Endodermal cell (in vitro differentiated cells): Measurements from ENCODE around the gene SELENOM. TPM values are rescaled to one million over a fixed set of nuclear protein-coding genes. Genes with fewer than 3 reads are reported as not detected.

ENCODE experiments used
- DNase-seq: peaks from one replicate; pipeline ENCODE4 v3.0.0-alpha.2; 2017
- H3K27ac ChIP-seq: 2 replicates; pipeline ENCODE4 v1.5.1; 2013; ENCODE audit warnings: mild to moderate bottlenecking, low read depth, low read length, moderate library complexity
- H3K27me3 ChIP-seq: 2 replicates; pipeline ENCODE4 v1.6.1; 2013; ENCODE audit warnings: mild to moderate bottlenecking, low read length, moderate library complexity; ENCODE audit not compliant: insufficient read depth, control insufficient read depth, poor library complexity, severe bottlenecking
- H3K36me3 ChIP-seq: 2 replicates; pipeline ENCODE4 v1.7.0; 2013; ENCODE audit warnings: mild to moderate bottlenecking, low read length, moderate library complexity; ENCODE audit not compliant: control insufficient read depth, insufficient read depth
- H3K4me1 ChIP-seq: one replicate; pipeline ENCODE4 v1.7.0; 2013; ENCODE audit warnings: low read length; ENCODE audit not compliant: control insufficient read depth, insufficient read depth
- H3K4me3 ChIP-seq: 2 replicates; pipeline ENCODE4 v1.5.1; 2013; ENCODE audit warnings: mild to moderate bottlenecking, low read length, moderate library complexity
- H3K9ac ChIP-seq: 2 replicates; pipeline ENCODE4 v1.6.1; 2013; ENCODE audit warnings: mild to moderate bottlenecking, low read length, moderate library complexity; ENCODE audit not compliant: poor library complexity, severe bottlenecking; ENCODE audit errors: extremely low read depth
- H3K9me3 ChIP-seq: 2 replicates; pipeline ENCODE4 v1.6.1; 2013; ENCODE audit warnings: mild to moderate bottlenecking, low read length, moderate library complexity; ENCODE audit not compliant: control insufficient read depth
- H3K27ac Mint-ChIP-seq: 2 replicates; pipeline ENCODE4 v1.8.0; 2020; ENCODE audit warnings: mixed read lengths
- H3K27me3 Mint-ChIP-seq: 2 replicates; pipeline ENCODE4 v1.8.0; 2021; ENCODE audit warnings: mild to moderate bottlenecking, mixed read lengths; ENCODE audit not compliant: insufficient read depth
- H3K36me3 Mint-ChIP-seq: 2 replicates; pipeline ENCODE4 v1.8.0; 2020; ENCODE audit warnings: low read depth, mixed read lengths
- H3K4me1 Mint-ChIP-seq: 2 replicates; pipeline ENCODE4 v1.8.0; 2020; ENCODE audit warnings: mixed read lengths
- H3K4me3 Mint-ChIP-seq: 2 replicates; pipeline ENCODE4 v1.8.0; 2020; ENCODE audit warnings: mild to moderate bottlenecking, moderate library complexity, mixed read lengths
- H3K9me3 Mint-ChIP-seq: 2 replicates; pipeline ENCODE4 v1.8.0; 2020; ENCODE audit warnings: mild to moderate bottlenecking, mixed read lengths
- CTCF ChIP-seq: fragments of 200-600 bp; sonication (generic); conservative IDR thresholded peaks from 2 replicates; pipeline ENCODE4 v1.5.0; 2021; ENCODE audit warnings: antibody characterized with exemption, mild to moderate bottlenecking
- WGBS, 2 experiments: methylation state at CpG; one replicate each; pipeline versions ENCODE4 v1.1.5 to v1.1.7; 2013; ENCODE audit warnings: missing lambda C conversion rate in 2 of 2, mixed read lengths in 1 of 2; ENCODE audit not compliant: insufficient coverage in 1 of 2, insufficient read length in 1 of 2; 5-methylcytosine and 5-hydroxymethylcytosine counted together
- total RNA-seq, 2 donors: library from RNA; stranded (reverse); fragmentation: NEBNext Ultra II Directional in 1 of 2; extraction: Animal tissue kit (Norgen Biotek cat#: 25700) in 1 of 2; gene quantifications; 2 replicates in 1 of 2; 3 replicates in 1 of 2; pipeline ENCODE4 v1.2.1, GENCODE V29; 2021

SELENOM gene
- total RNA-seq, 2 donors from 2014 or later = 8.0 to 10.4 TPM

- Histone ChIP-seq H3K27ac (no peak overlapping the region), H3K4me3 (no peak overlapping the region), H3K9me3 (no peaks in the 10 kb centered on the region), H3K36me3 (peaks cover 10% of the 10 kb centered on the region), H3K4me1 (no peaks in the 10 kb centered on the region), H3K27me3 (peaks cover 23% of the 10 kb centered on the region), H3K9ac (no peak overlapping the region)
- WGBS, 2 experiments = 83 to 89% methylated on average over 1 to 2 of the region's 2 CpGs
- no peaks in the 10 kb centered on the region for H3K9me3 Mint-ChIP-seq
- H3K27me3 Mint-ChIP-seq = peaks cover 40% of the 10 kb centered on the region
- H3K4me1 Mint-ChIP-seq = peaks cover 5% of the 10 kb centered on the region
- no peak for DNase-seq
- H3K4me3 Mint-ChIP-seq = no peak overlapping the region
- no peak for TF ChIP-seq CTCF
- H3K27ac Mint-ChIP-seq = no peak overlapping the region
- H3K36me3 Mint-ChIP-seq = no peaks in the 10 kb centered on the region
These were observed 4.3 kb downstream of the SELENOM start for GRCh38 chr22:31103111-31103510.

- Mint-ChIP-seq H3K27me3 (peaks cover 35% of the 10 kb centered on the region), H3K4me3 (no peak overlapping the region), H3K36me3 (no peaks in the 10 kb centered on the region), H3K9me3 (no peaks in the 10 kb centered on the region), H3K27ac (no peak overlapping the region), H3K4me1 (no peaks in the 10 kb centered on the region)
- Histone ChIP-seq H3K27ac (no peak overlapping the region), H3K27me3 (peaks cover 23% of the 10 kb centered on the region), H3K4me1 (no peaks in the 10 kb centered on the region), H3K36me3 (peaks cover 15% of the 10 kb centered on the region), H3K9me3 (no peaks in the 10 kb centered on the region), H3K4me3 (no peak overlapping the region), H3K9ac (no peak overlapping the region)
- TF ChIP-seq CTCF = no peak
- no peak for DNase-seq
- 85 to 93% methylated on average over 4 to 8 of the region's 8 CpGs for WGBS, 2 experiments
These were observed 4.8 kb downstream of the SELENOM start for GRCh38 chr22:31102441-31103081.

GRCh38 chr22:31100762-31101525 lies 6.4 kb downstream of the SELENOM start:
- H3K4me3 Mint-ChIP-seq = no peak overlapping the region
- H3K27me3 Mint-ChIP-seq = peaks cover 19% of the 10 kb centered on the region
- H3K9ac ChIP-seq = no peak overlapping the region
- TF ChIP-seq CTCF = no peak
- H3K36me3 Mint-ChIP-seq = peaks cover 5% of the 10 kb centered on the region
- 88 to 89% methylated on average over 8 to 18 of the region's 18 CpGs for WGBS, 2 experiments
- peak; percentile 32 for DNase-seq
- H3K36me3 ChIP-seq = peaks cover 15% of the 10 kb centered on the region
- H3K27ac Mint-ChIP-seq = no peak overlapping the region
- no peaks in the 10 kb centered on the region for H3K9me3 ChIP-seq
- H3K9me3 Mint-ChIP-seq = no peaks in the 10 kb centered on the region
- H3K4me1 ChIP-seq = no peaks in the 10 kb centered on the region
- H3K4me3 ChIP-seq = no peak overlapping the region
- H3K27me3 ChIP-seq = peaks cover 9% of the 10 kb centered on the region
- H3K4me1 Mint-ChIP-seq = no peaks in the 10 kb centered on the region
- no peak overlapping the region for H3K27ac ChIP-seq
